Head of caudate nucleus (tissue), 42 donors: Measurements from ENCODE around the gene RPS6KA2.
A peak's percentile ranks its signal among the peaks of the same experiment; 100 is the strongest.

Experiments
- DNase-seq, 42 donors: peaks; one replicate each; pipeline versions ENCODE4 v3.0.0 to v3.0.0-alpha.2; 2020 to 2021; ENCODE audit warnings: mixed read lengths in 7 of 42
- intact Hi-C: fragments of 100-400 bp; cut with DNase I; formaldehyde crosslinking; loops from one replicate; pipeline ENCODE4 v1.15.0; 2022

The RPS6KA2 gene

DNA sequence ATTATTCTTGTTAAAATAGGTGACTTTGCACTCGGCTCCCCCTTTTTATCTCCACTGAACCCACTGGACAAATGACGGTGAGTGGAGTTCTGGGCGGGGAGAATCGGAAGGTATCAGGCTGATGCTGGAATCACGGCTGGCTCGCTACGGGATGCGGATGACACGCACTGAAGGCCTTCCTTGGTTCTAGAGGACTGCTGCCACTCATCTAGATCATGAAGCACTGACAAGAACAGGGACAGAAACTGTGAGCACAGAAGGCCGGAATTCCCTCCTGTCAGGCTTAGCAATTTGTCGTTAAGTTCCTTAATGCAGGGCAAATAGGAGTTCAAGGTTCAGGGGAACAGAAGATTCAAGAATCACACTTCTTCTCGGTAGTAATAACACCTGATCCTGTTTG lies 154.4 kb downstream of the RPS6KA2 start:
- intact Hi-C loops = no loop called here
- peak in 4 of 42 donors; percentile 14 to 34 (median 18) for DNase-seq

DNA sequence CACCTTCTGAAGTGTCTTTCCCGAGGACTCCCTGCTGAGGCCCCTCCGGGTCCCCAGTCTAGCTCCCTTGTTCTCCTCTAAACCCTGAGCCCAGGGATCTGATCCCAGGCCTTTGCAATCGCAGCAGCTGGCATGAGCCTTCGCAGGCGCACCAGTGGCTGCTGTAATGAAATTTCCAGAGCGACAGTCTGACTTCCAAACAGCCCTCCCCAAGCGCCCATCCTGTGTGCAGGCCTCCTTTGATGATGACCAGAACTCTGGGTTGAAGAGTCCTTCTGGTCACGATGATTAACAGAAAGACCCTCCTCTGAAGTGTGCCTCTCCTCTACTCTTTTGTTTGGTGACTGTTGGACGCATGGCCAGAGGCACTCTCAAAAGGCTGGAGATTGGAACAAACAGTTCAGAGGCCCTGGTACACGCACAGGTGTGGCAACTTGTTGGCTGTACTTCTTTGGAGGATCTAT lies 155.2 kb downstream of the RPS6KA2 start:
- peak in 4 of 42 donors; percentile 14 to 38 (median 26) for DNase-seq
- intact Hi-C loops = no loop called here

DNA sequence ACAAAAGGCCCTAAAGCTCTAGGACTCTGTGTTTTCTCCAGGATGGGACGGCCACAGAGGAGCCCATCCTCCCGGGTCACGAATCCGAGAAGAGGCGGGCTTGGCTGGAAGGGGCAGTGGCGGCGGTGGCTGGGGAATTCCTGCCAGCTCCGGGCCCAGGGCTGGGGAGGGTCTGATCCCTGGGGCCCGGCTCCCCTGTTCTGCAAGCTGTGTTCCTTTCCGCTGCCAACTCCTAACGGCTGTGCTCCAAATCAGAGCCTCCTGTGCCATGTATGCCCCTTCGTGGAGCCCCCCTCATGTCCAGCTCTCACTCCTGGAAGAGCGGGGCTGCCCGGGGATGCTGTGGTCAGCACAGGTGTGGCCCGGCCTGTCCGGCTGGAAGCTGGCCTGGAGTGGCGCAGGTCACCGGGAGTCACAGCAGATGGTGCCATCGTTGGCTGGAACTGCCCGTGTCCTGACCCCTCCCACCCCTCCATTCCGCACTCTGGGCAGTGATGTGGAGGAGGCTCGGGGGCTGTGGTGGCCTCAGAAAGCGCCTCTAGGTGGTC lies 156.1 kb downstream of the RPS6KA2 start:
- DNase-seq = peak in 5 of 42 donors; percentile 24 to 39 (median 31)
- intact Hi-C loops = no loop called here

DNA sequence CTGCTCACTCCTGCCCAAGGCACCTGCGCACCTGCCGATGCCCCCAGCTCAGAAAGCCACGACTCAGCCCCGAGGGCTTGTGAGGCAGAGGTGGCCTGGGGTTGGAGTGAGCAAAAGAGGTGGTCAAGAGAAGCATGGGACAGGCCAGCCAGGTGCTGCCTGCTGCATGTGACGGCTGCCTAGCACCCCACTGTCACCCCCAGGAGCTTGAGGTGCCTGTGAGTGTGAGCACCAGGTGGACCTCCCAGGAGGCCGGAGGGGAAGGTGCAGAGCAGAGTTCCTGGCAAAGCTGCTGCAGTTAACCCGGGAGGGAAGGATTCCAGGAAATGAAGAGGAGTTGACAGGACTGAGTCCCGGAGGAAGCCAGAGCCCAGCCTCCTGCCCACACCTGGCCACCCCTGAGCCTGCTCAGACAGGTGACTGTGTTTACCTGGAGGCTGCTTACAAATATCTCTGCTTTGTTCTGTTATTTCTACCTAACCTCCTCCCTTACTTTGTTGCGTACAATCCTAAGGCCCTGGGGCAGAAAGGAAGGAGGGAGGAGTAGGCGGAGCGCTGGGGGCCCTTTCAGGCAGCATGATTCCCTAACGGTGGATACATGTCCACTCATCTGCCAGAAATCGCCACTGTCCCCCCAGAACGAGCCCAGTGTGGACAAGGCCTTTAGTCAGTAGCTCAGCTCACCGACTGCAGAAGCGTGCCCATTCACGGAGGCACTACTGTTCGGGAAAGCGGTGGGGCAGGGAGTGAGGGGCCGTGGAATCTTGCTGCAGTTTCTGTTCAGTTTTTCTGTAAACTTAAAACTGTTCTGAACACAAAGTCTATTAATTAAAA lies 156.8 kb downstream of the RPS6KA2 start:
- DNase-seq = peak in 3 of 42 donors; percentile 9 to 26 (median 19)
- intact Hi-C loops = no loop called here

GRCh38 chr6:166469426-166469961 lies 157.6 kb downstream of the RPS6KA2 start:
- intact Hi-C loops = no loop called here
- DNase-seq = peak in 2 of 42 donors; percentile 15 to 16

DNA sequence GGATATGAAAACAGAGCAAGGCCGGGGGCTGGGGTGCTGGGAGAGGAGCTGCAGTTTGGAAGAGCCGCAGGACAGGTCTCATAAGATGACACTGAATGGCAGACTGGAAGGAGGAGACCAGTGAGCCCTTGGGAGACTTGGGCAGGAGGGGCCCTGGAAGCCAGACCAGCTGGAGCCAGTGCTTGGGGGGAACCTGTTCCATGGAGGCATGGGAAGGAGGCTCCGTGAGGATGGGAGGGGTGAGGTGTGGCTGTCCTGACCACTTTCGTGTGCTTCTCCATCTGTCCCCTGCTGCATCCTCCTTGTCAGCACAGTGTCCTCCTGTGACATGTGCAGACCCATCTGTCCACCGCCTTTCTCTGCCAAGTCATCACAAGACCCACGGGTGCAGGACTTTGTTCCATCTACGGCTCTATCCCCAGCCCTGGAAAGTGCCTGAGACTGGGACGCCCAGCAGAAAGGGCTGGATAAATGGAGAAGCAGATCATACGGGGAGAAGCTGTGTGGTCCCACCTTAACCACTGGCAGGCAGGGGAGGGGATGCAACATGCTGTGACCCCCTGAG lies 159.5 kb downstream of the RPS6KA2 start:
- intact Hi-C loops = no loop called here
- DNase-seq = peak in 1 of 42 donors; percentile 8

DNA sequence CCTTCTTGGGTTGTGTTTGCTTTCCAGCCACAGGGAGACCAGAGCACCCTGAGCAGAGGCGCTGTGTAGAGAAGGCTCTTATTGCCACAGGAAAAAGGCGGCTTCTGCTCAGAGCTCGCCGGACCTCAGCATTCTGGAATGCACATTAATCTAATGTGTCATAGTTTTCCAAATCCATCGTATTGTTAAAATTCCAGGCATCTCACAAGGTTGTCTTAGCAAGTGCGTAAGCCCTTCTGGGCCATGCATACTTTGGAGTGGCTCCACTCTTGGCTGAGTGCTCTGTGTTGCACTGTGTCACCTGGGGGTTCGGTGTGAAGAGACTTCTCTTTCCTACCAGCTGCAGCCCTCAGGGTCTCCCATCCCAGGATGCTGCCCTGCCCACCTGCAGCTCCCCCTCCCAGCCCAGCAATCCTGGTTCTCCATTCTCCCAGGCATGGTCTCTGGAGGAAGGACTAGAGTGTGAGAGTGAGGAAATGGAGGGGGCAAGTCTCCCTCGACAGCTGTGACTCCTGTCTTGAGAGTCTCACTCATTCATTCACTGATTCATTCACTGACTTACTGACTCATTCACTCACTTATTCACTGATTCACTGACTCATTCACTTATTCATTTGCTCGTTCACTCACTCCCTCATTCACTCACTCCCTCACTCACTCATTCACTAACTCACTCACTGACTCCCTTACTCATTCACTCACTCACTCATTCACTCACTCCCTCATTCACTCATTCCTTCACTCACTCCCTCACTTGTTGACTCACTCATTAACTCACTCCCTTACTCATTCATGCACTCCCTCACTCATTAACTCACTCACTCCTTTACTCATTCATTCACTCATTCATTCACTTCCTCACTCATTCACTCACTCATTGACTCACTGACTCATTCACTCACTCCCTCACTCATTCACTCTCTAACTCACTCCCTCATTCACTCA lies 160.6 kb downstream of the RPS6KA2 start:
- DNase-seq = peak in 3 of 42 donors; percentile 12 to 27 (median 19)
- intact Hi-C loops = no loop called here

GRCh38 chr6:166465671-166466087 lies 161.4 kb downstream of the RPS6KA2 start:
- intact Hi-C loops = no loop called here
- peak in 39 of 42 donors; percentile 29 to 87 (median 72) for DNase-seq

GRCh38 chr6:166465003-166465399 lies 162.1 kb downstream of the RPS6KA2 start:
- intact Hi-C loops = no loop called here
- peak in 1 of 42 donors; percentile 20 for DNase-seq

GRCh38 chr6:166464068-166465002 lies 162.7 kb downstream of the RPS6KA2 start:
- peak in 2 of 42 donors; percentile 16 to 20 for DNase-seq
- intact Hi-C loops = no loop called here

DNA sequence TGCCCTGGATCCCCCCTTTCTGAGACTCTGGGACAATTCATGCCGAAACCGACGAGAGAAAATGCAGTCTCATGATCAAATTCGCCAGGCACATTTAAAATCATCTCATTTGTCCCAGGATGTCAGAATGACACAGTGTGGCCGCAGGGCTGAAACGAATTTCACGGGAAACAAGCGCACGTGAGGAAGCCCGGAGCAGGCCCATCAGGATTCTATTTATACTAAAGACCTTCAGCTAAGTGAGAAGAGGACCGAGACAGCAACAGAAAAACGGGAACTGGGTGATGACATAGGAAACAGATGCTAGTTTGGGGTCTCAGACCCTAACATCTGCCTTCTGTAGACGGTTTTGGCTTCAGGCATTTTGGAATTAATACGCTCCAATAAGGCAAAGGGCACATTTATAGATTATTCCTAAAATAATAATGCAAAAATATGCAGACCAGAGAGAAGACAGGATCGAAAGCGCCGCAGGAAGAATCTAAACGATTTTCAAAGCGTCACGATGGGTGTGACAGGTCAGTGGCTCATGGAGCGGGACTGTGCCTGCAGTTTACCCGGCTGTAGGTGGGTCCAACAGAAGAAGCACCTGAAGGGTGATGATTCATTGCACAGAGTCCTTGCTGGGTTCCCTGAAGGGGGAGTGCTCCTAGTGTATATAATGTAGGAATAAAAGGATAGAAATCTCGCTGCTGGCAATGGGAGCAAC lies 163.5 kb downstream of the RPS6KA2 start:
- intact Hi-C loops = no loop called here
- peak in 5 of 42 donors; percentile 9 to 36 (median 28) for DNase-seq

DNA sequence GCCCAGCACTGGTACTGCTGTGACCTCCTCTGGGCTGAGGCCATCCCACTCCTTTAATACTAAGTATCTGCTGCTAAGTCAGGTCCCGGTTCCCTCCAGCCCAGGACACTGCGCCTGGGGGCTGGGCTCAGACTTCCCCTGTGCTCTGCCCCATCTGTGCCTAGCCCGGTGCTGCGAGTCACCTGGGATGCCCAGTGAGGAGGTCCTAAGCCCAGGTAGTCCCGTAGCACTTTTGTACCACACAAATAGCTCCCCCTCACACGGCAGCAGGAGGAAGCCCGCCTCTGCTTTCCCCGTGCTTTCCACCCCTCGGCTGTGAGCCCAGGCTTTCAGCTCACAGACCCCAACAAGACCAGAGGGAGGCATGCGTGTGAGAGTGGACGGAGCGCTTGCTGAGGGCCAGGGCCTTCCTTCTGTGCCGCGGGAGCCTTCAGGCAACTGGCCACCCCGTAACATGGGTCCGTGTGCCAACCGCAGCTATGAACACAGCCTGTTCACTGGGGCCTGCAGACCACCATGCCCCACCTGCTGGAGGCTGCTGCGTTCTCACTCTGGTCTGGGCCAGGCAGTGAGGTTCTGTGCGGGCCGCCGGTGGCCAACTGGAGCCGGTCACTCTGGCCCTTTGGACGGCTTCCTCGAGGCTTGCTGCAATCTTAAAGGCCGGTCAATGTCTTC lies 164.5 kb downstream of the RPS6KA2 start:
- intact Hi-C loops = no loop called here

DNA sequence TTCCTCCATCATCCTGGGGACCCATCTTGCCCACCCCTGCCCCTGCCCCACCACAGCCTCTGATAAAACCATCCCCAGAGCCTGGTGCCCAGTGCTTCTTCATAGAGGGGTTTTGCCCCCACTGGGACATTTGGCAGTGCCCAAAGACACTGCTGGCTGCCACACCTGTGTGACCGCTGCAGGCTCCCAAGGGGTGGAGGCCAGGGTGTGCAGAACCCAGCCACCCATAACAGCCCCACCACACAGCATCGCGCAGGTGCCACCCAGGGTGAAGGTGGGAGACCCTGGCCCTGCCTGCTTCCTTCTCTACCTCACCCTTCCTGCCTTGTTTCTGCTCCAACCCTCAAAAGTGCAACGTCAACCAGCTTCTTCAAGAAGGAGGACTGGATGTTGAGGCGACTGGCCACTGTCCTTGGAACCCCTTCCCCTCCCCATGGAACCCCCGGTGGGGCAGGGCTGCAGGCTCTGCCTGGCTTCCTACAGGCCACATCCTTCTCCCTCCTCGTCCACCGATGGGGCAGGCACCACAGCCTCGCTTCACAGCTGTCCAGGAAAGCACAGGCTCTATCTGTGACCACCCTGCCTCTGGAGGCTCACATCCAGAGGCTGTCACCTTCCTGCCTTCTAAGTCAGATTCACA lies 165.1 kb downstream of the RPS6KA2 start:
- DNase-seq = peak in 4 of 42 donors; percentile 4 to 26 (median 12)
- intact Hi-C loops = no loop called here

More for the DNA sequence above, 164.5 kb downstream of the RPS6KA2 start:
- DNase-seq = peak in 4 of 42 donors; percentile 11 to 23 (median 20)

DNA sequence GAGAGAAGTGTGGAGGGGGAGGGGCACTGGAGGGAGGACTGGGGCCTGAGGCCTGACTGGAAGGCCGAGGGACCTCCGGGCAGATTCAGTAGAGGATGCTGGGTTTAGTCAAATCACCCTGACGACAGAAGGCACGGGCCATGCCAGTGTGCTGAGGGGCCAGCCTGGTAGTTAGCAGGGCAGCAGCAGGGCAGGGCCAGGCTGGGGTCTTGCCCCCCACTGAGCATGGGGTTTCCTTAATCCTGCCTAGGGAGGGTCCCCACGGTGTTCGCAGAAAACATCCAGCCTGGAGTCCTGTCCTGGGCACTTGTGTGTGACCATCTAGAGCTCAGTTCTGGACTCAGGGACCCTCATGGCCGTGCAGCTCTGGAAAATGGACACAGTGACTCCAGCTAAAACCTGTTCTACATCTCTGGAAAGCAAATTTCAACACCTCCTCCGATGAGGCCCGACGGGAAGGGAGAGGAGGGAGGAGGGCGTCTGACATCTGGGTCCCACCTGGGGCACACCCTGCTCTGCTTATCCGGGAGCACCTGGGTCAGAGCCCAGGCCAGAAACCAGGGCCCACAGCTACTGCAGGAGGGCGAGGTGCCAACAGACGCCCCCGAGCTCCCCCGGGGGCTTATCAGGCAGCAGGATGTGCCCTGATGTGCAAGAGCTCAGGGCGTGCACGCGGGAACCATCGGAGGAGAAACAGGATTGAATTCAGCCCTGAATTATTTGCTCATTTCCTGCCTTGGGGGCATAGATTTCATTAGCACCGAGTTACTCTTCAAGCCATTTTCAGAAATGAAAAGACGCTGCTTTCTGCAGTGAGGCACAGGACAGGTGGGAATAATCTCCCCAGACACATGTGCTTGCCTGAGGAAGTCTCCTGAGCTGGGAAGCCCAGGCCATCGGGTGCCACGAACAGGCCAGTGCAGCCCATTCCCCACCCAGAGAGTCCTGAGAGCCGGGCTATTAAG lies 166.3 kb downstream of the RPS6KA2 start:
- intact Hi-C loops = no loop called here
- peak in 6 of 42 donors; percentile 14 to 33 (median 22) for DNase-seq

GRCh38 chr6:166459906-166460305 lies 167.1 kb downstream of the RPS6KA2 start:
- DNase-seq = peak in 5 of 42 donors; percentile 8 to 26 (median 14)
- intact Hi-C loops = no loop called here
